ENCODE results near the gene PNN.

The PNN gene

DNA sequence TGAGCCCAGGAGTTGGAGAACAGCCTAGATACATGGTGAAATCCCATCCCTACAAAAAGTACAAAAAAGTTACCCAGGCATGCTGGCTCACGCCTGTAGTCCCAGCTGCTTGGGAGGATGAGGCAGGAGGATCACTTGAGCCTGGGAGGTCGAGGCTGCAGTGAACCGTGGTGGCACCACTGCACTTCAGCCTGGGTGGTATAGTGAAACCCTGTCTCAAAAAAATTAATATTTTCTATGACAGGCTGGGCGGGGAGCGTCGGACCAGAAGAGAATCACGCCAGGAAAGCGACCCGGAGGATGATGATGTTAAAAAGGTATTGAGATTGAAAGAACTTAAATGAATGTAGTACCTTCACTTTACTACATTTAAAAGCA is 2.1 kb downstream of the PNN start:
- TF ChIP-seq FOXP2 (optimal IDR thresholded peaks at IDR 0.05; ENCODE audit: borderline replicate concordance, extremely low read depth, extremely low read length, insufficient read depth) (no peak), TAF1 (IDR thresholded peaks at IDR 0.05; ENCODE audit: borderline replicate concordance, insufficient read depth, low read length) (no peak), POLR2AphosphoS5 (IDR thresholded peaks at IDR 0.05; ENCODE audit: low read depth, low read length) (no peak), SIN3A (IDR thresholded peaks at IDR 0.05; ENCODE audit: borderline replicate concordance, insufficient read depth, low read length) (no peak)
- TF ChIP-seq, protein P1, sequence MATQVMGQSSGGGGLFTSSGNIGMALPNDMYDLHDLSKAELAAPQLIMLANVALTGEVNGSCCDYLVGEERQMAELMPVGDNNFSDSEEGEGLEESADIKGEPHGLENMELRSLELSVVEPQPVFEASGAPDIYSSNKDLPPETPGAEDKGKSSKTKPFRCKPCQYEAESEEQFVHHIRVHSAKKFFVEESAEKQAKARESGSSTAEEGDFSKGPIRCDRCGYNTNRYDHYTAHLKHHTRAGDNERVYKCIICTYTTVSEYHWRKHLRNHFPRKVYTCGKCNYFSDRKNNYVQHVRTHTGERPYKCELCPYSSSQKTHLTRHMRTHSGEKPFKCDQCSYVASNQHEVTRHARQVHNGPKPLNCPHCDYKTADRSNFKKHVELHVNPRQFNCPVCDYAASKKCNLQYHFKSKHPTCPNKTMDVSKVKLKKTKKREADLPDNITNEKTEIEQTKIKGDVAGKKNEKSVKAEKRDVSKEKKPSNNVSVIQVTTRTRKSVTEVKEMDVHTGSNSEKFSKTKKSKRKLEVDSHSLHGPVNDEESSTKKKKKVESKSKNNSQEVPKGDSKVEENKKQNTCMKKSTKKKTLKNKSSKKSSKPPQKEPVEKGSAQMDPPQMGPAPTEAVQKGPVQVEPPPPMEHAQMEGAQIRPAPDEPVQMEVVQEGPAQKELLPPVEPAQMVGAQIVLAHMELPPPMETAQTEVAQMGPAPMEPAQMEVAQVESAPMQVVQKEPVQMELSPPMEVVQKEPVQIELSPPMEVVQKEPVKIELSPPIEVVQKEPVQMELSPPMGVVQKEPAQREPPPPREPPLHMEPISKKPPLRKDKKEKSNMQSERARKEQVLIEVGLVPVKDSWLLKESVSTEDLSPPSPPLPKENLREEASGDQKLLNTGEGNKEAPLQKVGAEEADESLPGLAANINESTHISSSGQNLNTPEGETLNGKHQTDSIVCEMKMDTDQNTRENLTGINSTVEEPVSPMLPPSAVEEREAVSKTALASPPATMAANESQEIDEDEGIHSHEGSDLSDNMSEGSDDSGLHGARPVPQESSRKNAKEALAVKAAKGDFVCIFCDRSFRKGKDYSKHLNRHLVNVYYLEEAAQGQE (IDR thresholded peaks at IDR 0.05; ENCODE audit: insufficient read depth in 1 of 2, low read depth in 2 of 2, low read length in 2 of 2) = no peak

- no peak for TF ChIP-seq FOXP2 (optimal IDR thresholded peaks at IDR 0.05; ENCODE audit: borderline replicate concordance, extremely low read depth, extremely low read length, insufficient read depth)
- TF ChIP-seq, protein P1 (IDR thresholded peaks at IDR 0.05; ENCODE audit: insufficient read depth in 1 of 2, low read depth in 2 of 2, low read length in 2 of 2) = no peak
- no peak for TF ChIP-seq SIN3A (IDR thresholded peaks at IDR 0.05; ENCODE audit: borderline replicate concordance, insufficient read depth, low read length)
- TF ChIP-seq TAF1 (IDR thresholded peaks at IDR 0.05; ENCODE audit: borderline replicate concordance, insufficient read depth, low read length) = no peak
- no peak for TF ChIP-seq POLR2AphosphoS5 (IDR thresholded peaks at IDR 0.05; ENCODE audit: low read depth, low read length)
Observed at GRCh38 chr14:39179042-39179441, 4.0 kb downstream of the PNN start.

GRCh38 chr14:39180553-39180952 is 5.5 kb downstream of the PNN start:
- TF ChIP-seq POLR2AphosphoS5 (IDR thresholded peaks at IDR 0.05; ENCODE audit: low read depth, low read length) = no peak
- no peak for TF ChIP-seq FOXP2 (optimal IDR thresholded peaks at IDR 0.05; ENCODE audit: borderline replicate concordance, extremely low read depth, extremely low read length, insufficient read depth)
- TF ChIP-seq SIN3A (IDR thresholded peaks at IDR 0.05; ENCODE audit: borderline replicate concordance, insufficient read depth, low read length) = no peak
- TF ChIP-seq TAF1 (IDR thresholded peaks at IDR 0.05; ENCODE audit: borderline replicate concordance, insufficient read depth, low read length) = no peak

- TF ChIP-seq, protein P1 (IDR thresholded peaks at IDR 0.05; ENCODE audit: insufficient read depth in 1 of 2, low read depth in 2 of 2, low read length in 2 of 2) = no peak
- no peak for TF ChIP-seq SIN3A (IDR thresholded peaks at IDR 0.05; ENCODE audit: borderline replicate concordance, insufficient read depth, low read length)
- no peak for TF ChIP-seq FOXP2 (optimal IDR thresholded peaks at IDR 0.05; ENCODE audit: borderline replicate concordance, extremely low read depth, extremely low read length, insufficient read depth)
- TF ChIP-seq POLR2AphosphoS5 (IDR thresholded peaks at IDR 0.05; ENCODE audit: low read depth, low read length) = no peak
- TF ChIP-seq TAF1 (IDR thresholded peaks at IDR 0.05; ENCODE audit: borderline replicate concordance, insufficient read depth, low read length) = no peak
Observed at GRCh38 chr14:39181026-39181692, 6.1 kb downstream of the PNN start.

- TF ChIP-seq, protein P1 (IDR thresholded peaks at IDR 0.05; ENCODE audit: insufficient read depth in 1 of 2, low read depth in 2 of 2, low read length in 2 of 2) = no peak
- TF ChIP-seq TAF1 (IDR thresholded peaks at IDR 0.05; ENCODE audit: borderline replicate concordance, insufficient read depth, low read length) (no peak), POLR2AphosphoS5 (IDR thresholded peaks at IDR 0.05; ENCODE audit: low read depth, low read length) (no peak), SIN3A (IDR thresholded peaks at IDR 0.05; ENCODE audit: borderline replicate concordance, insufficient read depth, low read length) (no peak), FOXP2 (optimal IDR thresholded peaks at IDR 0.05; ENCODE audit: borderline replicate concordance, extremely low read depth, extremely low read length, insufficient read depth) (no peak)
Observed at GRCh38 chr14:39181693-39182047, 6.6 kb downstream of the PNN start.

Data from PFSK-1 (cell line).